Lower leg skin (tissue), 4 donors: ENCODE data around the gene SNN. TPM values are rescaled to one million over a fixed set of nuclear protein-coding genes. Genes with fewer than 3 reads are reported as not detected.

Experiments
- DNase-seq, 2 donors: peaks; one replicate each; pipeline ENCODE4 v3.0.0-alpha.2; 2019; ENCODE audit warnings: low spot score in 2 of 2
- H3K4me3 ChIP-seq: fragments of 200-600 bp; sonication (generic); 2 replicates; pipeline ENCODE4 v1.5.1; 2017; ENCODE audit warnings: mild to moderate bottlenecking, low read depth; ENCODE audit not compliant: poor library complexity, severe bottlenecking
- POLR2A ChIP-seq, 2 donors: fragments of 450-650 bp; IDR thresholded peaks; one replicate each; pipeline ENCODE4 v1.6.1; 2016 to 2017; ENCODE audit warnings: antibody characterized with exemption in 2 of 2, mild to moderate bottlenecking in 1 of 2, moderate library complexity in 1 of 2
- WGBS, 2 donors: methylation state at CpG; one replicate each; pipeline ENCODE4 v1.1.5; 2018; 5-methylcytosine and 5-hydroxymethylcytosine counted together
- intact Hi-C: fragments of 100-400 bp; cut with DNase I; formaldehyde crosslinking; loops from one replicate; pipeline ENCODE4 v1.15.0; 2023; ENCODE audit warnings: low total_unique reads
- total RNA-seq, 4 donors: library from RNA; depleted of rRNA; stranded (reverse); fragments of >200 nt; gene quantifications; one replicate each; pipeline ENCODE4 v1.1.0, GENCODE V29; 2016
- TF ChIP-seq, protein P1 (sequence below), 3 donors: fragments of 450-650 bp; IDR thresholded peaks; one replicate each; pipeline ENCODE4 v1.5.1; 2016; ENCODE audit warnings: antibody characterized with exemption in 3 of 3, mild to moderate bottlenecking in 3 of 3, moderate library complexity in 2 of 3

SNN gene
- total RNA-seq, 4 donors from 2014 or later, result 15.4 to 30.2 (median 20.6) TPM

DNA sequence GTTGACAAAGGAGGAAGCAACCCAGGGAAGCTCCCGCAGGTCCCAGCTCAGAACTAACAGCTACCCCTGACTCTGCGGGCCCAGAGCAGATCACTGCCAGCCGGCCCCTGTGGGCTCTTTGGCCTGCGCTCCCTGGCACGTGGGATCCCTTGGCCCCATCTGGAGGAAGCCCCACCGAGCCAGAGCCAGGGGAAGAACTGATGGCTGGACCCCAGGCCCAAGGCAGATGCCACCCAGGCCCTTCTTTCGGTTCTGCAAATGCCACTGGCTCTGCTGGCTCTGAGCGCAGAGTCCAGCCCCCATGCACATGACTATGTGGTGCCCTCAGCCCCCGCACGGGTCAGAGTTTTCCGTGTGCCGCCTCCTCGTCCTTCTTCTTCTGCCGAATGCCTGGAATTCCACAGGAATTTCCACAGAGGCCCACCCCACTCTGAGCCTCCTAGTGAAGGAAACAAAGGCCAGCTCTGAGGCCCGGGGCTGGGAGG is 35.8 kb upstream of the SNN start:
- intact Hi-C loops, result no loop called here
- peak in 1 of 2 donors; percentile 92 for DNase-seq
- TF ChIP-seq, protein P1, sequence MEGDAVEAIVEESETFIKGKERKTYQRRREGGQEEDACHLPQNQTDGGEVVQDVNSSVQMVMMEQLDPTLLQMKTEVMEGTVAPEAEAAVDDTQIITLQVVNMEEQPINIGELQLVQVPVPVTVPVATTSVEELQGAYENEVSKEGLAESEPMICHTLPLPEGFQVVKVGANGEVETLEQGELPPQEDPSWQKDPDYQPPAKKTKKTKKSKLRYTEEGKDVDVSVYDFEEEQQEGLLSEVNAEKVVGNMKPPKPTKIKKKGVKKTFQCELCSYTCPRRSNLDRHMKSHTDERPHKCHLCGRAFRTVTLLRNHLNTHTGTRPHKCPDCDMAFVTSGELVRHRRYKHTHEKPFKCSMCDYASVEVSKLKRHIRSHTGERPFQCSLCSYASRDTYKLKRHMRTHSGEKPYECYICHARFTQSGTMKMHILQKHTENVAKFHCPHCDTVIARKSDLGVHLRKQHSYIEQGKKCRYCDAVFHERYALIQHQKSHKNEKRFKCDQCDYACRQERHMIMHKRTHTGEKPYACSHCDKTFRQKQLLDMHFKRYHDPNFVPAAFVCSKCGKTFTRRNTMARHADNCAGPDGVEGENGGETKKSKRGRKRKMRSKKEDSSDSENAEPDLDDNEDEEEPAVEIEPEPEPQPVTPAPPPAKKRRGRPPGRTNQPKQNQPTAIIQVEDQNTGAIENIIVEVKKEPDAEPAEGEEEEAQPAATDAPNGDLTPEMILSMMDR (IDR thresholded peaks at IDR 0.05), result no peak
- no peak for TF ChIP-seq POLR2A (IDR thresholded peaks at IDR 0.05)
- H3K4me3 ChIP-seq, result no peak overlapping the region
- WGBS, 2 donors, result 38 to 61% methylated on average over 13 to 15 of the region's 15 CpGs

DNA sequence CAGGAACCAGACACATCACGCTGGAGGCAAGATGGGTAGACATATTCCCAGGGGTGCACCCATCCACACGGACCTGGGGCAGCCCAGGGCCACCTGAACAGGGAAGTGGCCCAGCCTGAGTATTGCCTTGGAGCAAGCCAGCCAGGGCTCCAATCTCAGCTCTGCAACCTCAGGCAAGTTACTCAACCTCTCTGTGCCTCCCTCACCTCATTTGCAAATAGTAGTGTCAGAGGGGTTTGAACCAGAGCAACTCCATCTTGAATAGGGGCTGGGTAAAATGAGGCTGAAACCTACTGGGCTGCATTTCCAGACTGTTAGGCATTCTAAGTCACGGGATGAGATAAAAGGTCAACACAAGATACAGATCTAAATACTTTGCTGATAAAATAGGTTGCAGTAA is 35.1 kb upstream of the SNN start:
- DNase-seq, result no peak
- 76 to 87% methylated on average over 3 of the region's 3 CpGs for WGBS, 2 donors
- H3K4me3 ChIP-seq, result no peak overlapping the region
- intact Hi-C loops, result no loop called here
- TF ChIP-seq, protein P1 (IDR thresholded peaks at IDR 0.05), result no peak
- no peak for TF ChIP-seq POLR2A (IDR thresholded peaks at IDR 0.05)

DNA sequence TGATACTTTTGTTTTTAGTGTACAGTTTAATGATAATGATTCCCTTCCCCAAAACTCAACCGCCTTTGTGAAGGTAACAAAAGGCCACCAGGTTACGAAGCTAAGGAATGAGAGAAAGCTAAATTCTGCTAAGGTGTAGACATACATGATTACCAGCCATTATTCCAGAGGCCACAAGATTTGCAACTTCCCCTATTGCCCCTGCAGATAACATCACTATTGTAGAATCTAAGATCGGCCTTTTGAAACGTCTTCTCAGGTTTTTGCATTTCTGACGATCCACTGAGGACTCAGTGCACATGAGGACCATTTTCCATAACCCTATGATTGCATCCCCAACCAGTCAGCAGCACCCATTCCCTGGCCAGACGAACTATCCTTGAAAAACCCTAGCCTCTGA is 33.9 kb upstream of the SNN start:
- TF ChIP-seq, protein P1 (IDR thresholded peaks at IDR 0.05), result no peak
- TF ChIP-seq POLR2A (IDR thresholded peaks at IDR 0.05), result no peak
- WGBS, 2 donors, result 86 to 90% methylated on average over 6 of the region's 6 CpGs
- no peak overlapping the region for H3K4me3 ChIP-seq
- DNase-seq, result no peak
- intact Hi-C loops, result no loop called here

DNA sequence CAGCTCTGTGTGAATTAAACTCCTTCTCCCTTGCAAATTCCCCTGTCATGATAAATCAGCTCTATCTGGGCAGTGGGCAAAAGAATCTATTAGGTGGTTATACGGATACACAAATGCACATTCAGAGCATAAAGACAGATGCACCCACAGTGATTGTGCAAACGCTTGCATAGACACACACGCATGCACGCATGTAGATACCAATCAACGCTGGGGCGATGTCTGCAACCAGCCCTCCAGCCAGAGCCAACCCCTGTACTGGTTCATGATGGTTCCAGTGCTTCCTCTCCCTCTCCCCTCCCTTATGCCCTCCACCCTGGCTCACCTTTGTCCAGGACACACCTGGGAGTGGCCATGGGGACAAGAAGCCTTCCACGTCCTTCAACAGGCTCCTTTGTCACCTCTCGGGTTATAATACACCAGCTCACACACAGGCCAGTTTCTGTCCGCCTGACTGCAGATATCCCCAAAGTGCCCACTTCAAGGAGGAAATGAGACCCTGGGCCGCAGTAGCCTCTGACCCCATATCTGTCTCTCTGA is 33.1 kb upstream of the SNN start:
- intact Hi-C loops, result no loop called here
- 89 to 92% methylated on average over 10 of the region's 10 CpGs for WGBS, 2 donors
- H3K4me3 ChIP-seq, result no peak overlapping the region
- no peak for DNase-seq
- no peak for TF ChIP-seq POLR2A (IDR thresholded peaks at IDR 0.05)
- TF ChIP-seq, protein P1 (IDR thresholded peaks at IDR 0.05), result no peak

DNA sequence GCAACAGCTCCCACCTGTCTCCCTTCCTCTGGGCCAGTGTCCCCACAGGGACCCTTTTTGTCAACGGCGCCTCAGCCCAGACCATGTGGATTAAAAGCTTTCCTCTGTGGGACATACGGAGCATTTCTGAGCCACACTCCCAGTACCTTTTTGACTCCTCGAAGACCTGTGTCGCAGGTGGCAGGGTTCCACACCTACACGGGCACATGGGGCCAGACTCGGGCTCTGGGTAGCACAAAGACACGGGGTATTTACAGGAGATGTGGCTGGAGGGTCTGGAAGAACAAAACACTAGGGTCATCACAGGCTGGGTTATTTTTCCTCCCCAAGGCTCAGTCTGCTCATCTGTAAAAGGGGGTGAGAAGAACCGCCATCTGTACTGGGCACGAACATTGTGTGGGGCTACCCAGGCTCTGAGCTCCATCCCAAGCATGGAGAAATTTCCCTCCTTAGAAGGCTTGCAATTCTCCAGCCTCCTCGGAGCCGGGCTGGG is 32.5 kb upstream of the SNN start:
- no peak for TF ChIP-seq POLR2A (IDR thresholded peaks at IDR 0.05)
- TF ChIP-seq, protein P1 (IDR thresholded peaks at IDR 0.05), result no peak
- no peak for DNase-seq
- intact Hi-C loops, result no loop called here
- no peak overlapping the region for H3K4me3 ChIP-seq
- 71 to 81% methylated on average over 12 of the region's 12 CpGs for WGBS, 2 donors
